DOHH2 (cell line): ENCODE data around the gene SREBF2.

Source experiments
- H3F3A ChIP-seq: fragments of 200-600 bp; sonication (generic), shearing (Covaris generic); 2 replicates; pipeline ENCODE4 v1.6.0; 2016; ENCODE audit warnings: antibody characterized with exemption, mild to moderate bottlenecking; ENCODE audit not compliant: control insufficient read depth, insufficient read depth
- H3K27ac ChIP-seq: fragments of 200-600 bp; sonication (generic); 2 replicates; pipeline ENCODE4 v1.5.1; 2014; ENCODE audit warnings: low read depth, mild to moderate bottlenecking, low read length, moderate library complexity
- H3K27me3 ChIP-seq: fragments of 200-600 bp; sonication (generic); 2 replicates; pipeline ENCODE4 v1.6.1; 2014; ENCODE audit warnings: mild to moderate bottlenecking, low read length, mixed read lengths; ENCODE audit not compliant: control insufficient read depth
- H3K36me3 ChIP-seq: fragments of 200-600 bp; sonication (generic); 2 replicates; pipeline ENCODE4 v1.6.1; 2014; ENCODE audit warnings: mild to moderate bottlenecking, low read length, moderate library complexity, mixed read lengths; ENCODE audit not compliant: control insufficient read depth
- H3K4me1 ChIP-seq: fragments of 200-600 bp; sonication (generic); 2 replicates; pipeline ENCODE4 v1.6.1; 2014; ENCODE audit warnings: mild to moderate bottlenecking, low read length, mixed read lengths; ENCODE audit not compliant: control insufficient read depth
- H3K4me2 ChIP-seq: fragments of 200-600 bp; sonication (generic); 2 replicates; pipeline ENCODE4 v1.6.0; 2014; ENCODE audit warnings: mild to moderate bottlenecking, low read length, moderate library complexity
- H3K4me3 ChIP-seq: fragments of 200-600 bp; sonication (generic); 2 replicates; pipeline ENCODE4 v1.5.1; 2014; ENCODE audit warnings: mild to moderate bottlenecking, low read length, mixed read lengths
- H3K79me2 ChIP-seq: fragments of 200-600 bp; sonication (generic); 2 replicates; pipeline ENCODE4 v1.6.1; 2014; ENCODE audit warnings: mild to moderate bottlenecking, low read length, mixed read lengths; ENCODE audit not compliant: control insufficient read depth
- H3K9me2 ChIP-seq: fragments of 200-600 bp; sonication (generic); replicated peaks from 2 replicates; pipeline ENCODE4 v1.6.1; 2014; ENCODE audit warnings: mild to moderate bottlenecking, low read length, mixed read lengths; ENCODE audit not compliant: control insufficient read depth
- H3K9me3 ChIP-seq: fragments of 200-600 bp; sonication (generic); 2 replicates; pipeline ENCODE4 v1.6.1; 2014; ENCODE audit warnings: antibody characterized with exemption, low read length, mixed read lengths; ENCODE audit not compliant: control insufficient read depth, insufficient read depth
- H4K20me1 ChIP-seq: fragments of 200-600 bp; sonication (generic); 2 replicates; pipeline ENCODE4 v1.6.0; 2014; ENCODE audit warnings: low read depth, mild to moderate bottlenecking, antibody characterized with exemption, low read length, moderate library complexity; ENCODE audit not compliant: control insufficient read depth, insufficient read depth
- EZH2phosphoT487 ChIP-seq: fragments of 200-600 bp; sonication (generic); IDR thresholded peaks from 2 replicates; pipeline ENCODE4 v1.6.1; 2017; ENCODE audit warnings: borderline replicate concordance, mild to moderate bottlenecking, antibody characterized with exemption, low read length, moderate library complexity, mixed read lengths
- TF ChIP-seq, protein P1 (sequence below): fragments of 200-600 bp; sonication (generic); IDR thresholded peaks from one replicate; pipeline ENCODE4 v1.5.1; 2014; ENCODE audit warnings: antibody characterized with exemption, mild to moderate bottlenecking, low read depth, low read length; ENCODE audit not compliant: poor library complexity, severe bottlenecking

The SREBF2 gene

DNA sequence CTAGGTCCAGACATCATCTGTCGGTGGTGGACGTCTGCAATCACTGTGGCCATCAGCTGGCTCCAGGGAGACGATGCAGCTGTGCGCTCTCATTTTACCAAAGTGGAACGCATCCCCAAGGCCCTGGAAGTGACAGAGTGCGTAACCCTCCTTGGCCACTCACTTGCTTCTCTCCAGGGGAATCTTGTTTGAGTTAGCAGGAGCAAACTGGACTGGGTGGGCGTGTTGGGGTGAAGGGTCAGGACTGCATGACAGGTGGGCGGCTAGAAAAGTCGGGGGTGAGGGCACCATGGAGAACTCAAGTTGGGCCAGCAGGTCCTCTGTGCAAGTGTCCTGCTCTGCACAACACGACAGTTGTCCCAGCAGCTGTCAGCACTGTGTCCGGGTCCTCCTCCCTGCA lies 65.7 kb downstream of the SREBF2 start:
- H4K20me1 ChIP-seq, result peaks cover 3% of the 10 kb centered on the region; the same call in 1 of the 2 replicates
- no peaks in the 10 kb centered on the region for H3K4me1 ChIP-seq
- H3K27me3 ChIP-seq, result no peaks in the 10 kb centered on the region
- H3K9me2 ChIP-seq, result no peaks in the 10 kb centered on the region
- H3K9me3 ChIP-seq, result no peaks in the 10 kb centered on the region
- H3K36me3 ChIP-seq, result peaks cover 90% of the 10 kb centered on the region
- H3K79me2 ChIP-seq, result no peaks in the 10 kb centered on the region
- no peak overlapping the region for H3K27ac ChIP-seq
- TF ChIP-seq, protein P1, sequence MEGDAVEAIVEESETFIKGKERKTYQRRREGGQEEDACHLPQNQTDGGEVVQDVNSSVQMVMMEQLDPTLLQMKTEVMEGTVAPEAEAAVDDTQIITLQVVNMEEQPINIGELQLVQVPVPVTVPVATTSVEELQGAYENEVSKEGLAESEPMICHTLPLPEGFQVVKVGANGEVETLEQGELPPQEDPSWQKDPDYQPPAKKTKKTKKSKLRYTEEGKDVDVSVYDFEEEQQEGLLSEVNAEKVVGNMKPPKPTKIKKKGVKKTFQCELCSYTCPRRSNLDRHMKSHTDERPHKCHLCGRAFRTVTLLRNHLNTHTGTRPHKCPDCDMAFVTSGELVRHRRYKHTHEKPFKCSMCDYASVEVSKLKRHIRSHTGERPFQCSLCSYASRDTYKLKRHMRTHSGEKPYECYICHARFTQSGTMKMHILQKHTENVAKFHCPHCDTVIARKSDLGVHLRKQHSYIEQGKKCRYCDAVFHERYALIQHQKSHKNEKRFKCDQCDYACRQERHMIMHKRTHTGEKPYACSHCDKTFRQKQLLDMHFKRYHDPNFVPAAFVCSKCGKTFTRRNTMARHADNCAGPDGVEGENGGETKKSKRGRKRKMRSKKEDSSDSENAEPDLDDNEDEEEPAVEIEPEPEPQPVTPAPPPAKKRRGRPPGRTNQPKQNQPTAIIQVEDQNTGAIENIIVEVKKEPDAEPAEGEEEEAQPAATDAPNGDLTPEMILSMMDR, result no peak
- H3K4me3 ChIP-seq, result no peak overlapping the region
- no peak overlapping the region for H3K4me2 ChIP-seq
- H3F3A ChIP-seq, result no peaks in the 10 kb centered on the region

DNA sequence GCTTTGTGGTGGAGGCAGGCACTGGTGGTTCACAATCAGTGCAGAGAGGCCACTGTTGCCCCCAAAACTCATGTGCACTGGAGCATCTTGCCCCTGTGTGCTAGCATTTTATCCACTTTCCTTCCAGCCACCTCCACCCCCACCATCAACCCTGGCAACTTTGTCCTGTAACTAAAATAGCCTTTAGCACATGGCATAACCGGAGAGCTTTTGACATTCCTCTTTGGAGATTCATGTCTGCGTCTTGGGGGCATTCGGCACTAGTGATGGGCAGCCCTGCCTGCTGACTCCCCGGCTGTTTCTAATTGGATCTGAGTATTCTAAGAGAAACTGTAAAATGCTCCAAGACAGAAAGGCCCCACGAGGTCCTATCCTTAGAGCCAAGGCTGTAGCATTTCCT lies 66.2 kb downstream of the SREBF2 start:
- Histone ChIP-seq H3K27ac (no peak overlapping the region), H3K79me2 (no peaks in the 10 kb centered on the region), H3K9me3 (no peaks in the 10 kb centered on the region), H3K27me3 (no peaks in the 10 kb centered on the region), H3K4me3 (no peak overlapping the region), H3K4me1 (no peaks in the 10 kb centered on the region), H4K20me1 (peaks cover 5% of the 10 kb centered on the region), H3K9me2 (no peaks in the 10 kb centered on the region), H3K4me2 (no peak overlapping the region), H3K36me3 (peaks cover 90% of the 10 kb centered on the region), H3F3A (no peaks in the 10 kb centered on the region)
- TF ChIP-seq EZH2phosphoT487, result no peak
- TF ChIP-seq, protein P1, result no peak

DNA sequence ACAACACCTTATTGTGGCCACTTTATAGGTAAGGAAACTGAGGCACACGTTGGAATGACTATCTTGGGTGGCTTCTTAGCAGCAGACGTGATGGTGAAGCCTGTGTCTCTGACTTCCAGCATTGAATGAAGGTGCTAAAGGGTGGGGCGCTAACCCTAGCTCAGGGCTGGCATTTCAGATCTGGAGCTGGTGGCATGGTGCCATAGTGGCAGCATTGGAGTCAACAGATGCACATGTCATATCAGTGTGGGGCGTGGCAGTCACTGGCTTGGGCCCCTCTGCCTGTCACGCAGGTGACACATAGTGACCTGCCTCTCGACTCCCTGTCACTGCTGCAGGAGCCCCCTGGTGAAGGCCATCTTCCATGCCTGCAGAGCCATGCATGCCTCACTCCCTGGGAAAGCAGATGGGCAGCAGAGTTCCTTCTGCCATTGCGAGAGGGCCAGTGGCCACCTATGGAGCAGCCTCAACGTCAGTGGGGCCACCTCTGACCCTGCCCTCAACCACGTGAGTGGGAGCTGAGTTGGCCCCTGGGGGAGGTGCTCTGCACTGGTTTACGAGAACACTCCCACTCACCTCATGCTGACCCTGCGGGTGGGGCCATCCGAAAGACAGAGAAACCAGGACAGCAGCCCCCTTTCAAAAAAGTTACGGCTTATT lies 67.2 kb downstream of the SREBF2 start:
- H3K36me3 ChIP-seq, result peaks cover 91% of the 10 kb centered on the region

More for the DNA sequence above, 67.2 kb downstream of the SREBF2 start:
- TF ChIP-seq EZH2phosphoT487, result no peak
- TF ChIP-seq, protein P1, result no peak
- no peaks in the 10 kb centered on the region for H3K27me3 ChIP-seq
- no peaks in the 10 kb centered on the region for H3K9me3 ChIP-seq
- H3K4me1 ChIP-seq, result no peaks in the 10 kb centered on the region
- no peaks in the 10 kb centered on the region for H3K9me2 ChIP-seq
- H3K4me2 ChIP-seq, result no peak overlapping the region
- no peak overlapping the region for H3K27ac ChIP-seq
- H3K4me3 ChIP-seq, result no peak overlapping the region
- H3F3A ChIP-seq, result no peaks in the 10 kb centered on the region
- H4K20me1 ChIP-seq, result peaks cover 7% of the 10 kb centered on the region
- H3K79me2 ChIP-seq, result no peaks in the 10 kb centered on the region
